B cell (primary cell): ENCODE results near the gene UGT1A6. TPM values are rescaled to one million over a fixed set of nuclear protein-coding genes. Genes with fewer than 3 reads are reported as not detected.

Source experiments
- ATAC-seq: fragments of 200-7000 bp; cut with Tn5 transposase; one replicate; pipeline ENCODE4 v1.10.0; 2021; ENCODE audit warnings: low read depth, mild to moderate bottlenecking, moderate number of reproducible peaks, moderate library complexity
- CTCF ChIA-PET: fragments of 350-600 bp; sonication (Branson Sonifier 250); formaldehyde crosslinking; loops from one replicate; lab custom pipeline; 2021; ENCODE audit warnings: antibody characterized with exemption, inconsistent platforms; lab: Charles Lee
- POLR2A ChIA-PET: fragments of 350-600 bp; sonication (Branson Sonifier 250); formaldehyde crosslinking; loops from one replicate; lab custom pipeline; 2021; ENCODE audit warnings: antibody characterized with exemption; lab: Charles Lee
- DNase-seq: peaks from one replicate; pipeline ENCODE4 v3.0.0; 2013
- H2AFZ ChIP-seq: 2 replicates; pipeline ENCODE4 v1.6.1; 2012; ENCODE audit warnings: mild to moderate bottlenecking, low read depth, low read length; ENCODE audit not compliant: insufficient read depth, poor library complexity, severe bottlenecking
- H3K27ac ChIP-seq, 2 donors: 1 replicate in 1 of 2; 2 replicates in 1 of 2; pipeline ENCODE4 v1.5.1; 2012 to 2013; ENCODE audit warnings: low read length in 2 of 2, mild to moderate bottlenecking in 2 of 2, moderate library complexity in 1 of 2
- H3K27me3 ChIP-seq, 4 experiments: fragments of 200-600 bp in 1 of 4; sonication (generic) in 1 of 4; replicated peaks in 1 of 4; 1 replicate in 2 of 4; 2 replicates in 2 of 4; pipeline versions ENCODE4 v1.6.1 to v1.7.0; 2013 to 2016; ENCODE audit warnings: low read length in 3 of 4, mild to moderate bottlenecking in 2 of 4, mixed read lengths in 1 of 4, moderate library complexity in 1 of 4; ENCODE audit not compliant: insufficient read depth in 4 of 4, control insufficient read depth in 3 of 4; ENCODE audit errors: control extremely low read depth in 1 of 4
- H3K36me3 ChIP-seq, 2 experiments: replicated peaks in 1 of 2; 1 replicate in 1 of 2; 2 replicates in 1 of 2; pipeline versions ENCODE4 v1.6.1 to v1.7.1; 2013; ENCODE audit warnings: low read length in 1 of 2; ENCODE audit not compliant: insufficient read depth in 2 of 2, control insufficient read depth in 1 of 2; ENCODE audit errors: control extremely low read depth in 1 of 2, extremely low read depth in 1 of 2
- H3K4me1 ChIP-seq, 2 donors: fragments of 200-600 bp in 1 of 2; sonication (generic) in 1 of 2; 1 replicate in 1 of 2; 2 replicates in 1 of 2; pipeline versions ENCODE4 v1.5.1 to v1.6.1; 2013 to 2017; ENCODE audit warnings: low read length in 2 of 2; ENCODE audit not compliant: control insufficient read depth in 2 of 2, insufficient read depth in 2 of 2
- H3K4me2 ChIP-seq: replicated peaks from 2 replicates; pipeline ENCODE3; 2012; ENCODE audit warnings: mild to moderate bottlenecking, low read depth, low read length; ENCODE audit not compliant: poor library complexity, severe bottlenecking
- H3K4me3 ChIP-seq, 5 experiments: fragments of 200-600 bp in 1 of 5; sonication (generic) in 1 of 5; 1 replicate in 3 of 5; 2 replicates in 2 of 5; pipeline versions ENCODE4 v1.5.1 to v1.7.0; 2011 to 2016; ENCODE audit warnings: low read length in 4 of 5, mild to moderate bottlenecking in 4 of 5, low read depth in 2 of 5, control low read depth in 1 of 5, moderate library complexity in 1 of 5; ENCODE audit not compliant: insufficient read depth in 1 of 5; ENCODE audit errors: control extremely low read depth in 1 of 5, extremely low read depth in 1 of 5
- H3K79me2 ChIP-seq: fragments of 200-600 bp; sonication (generic); one replicate; pipeline ENCODE4 v1.6.0; 2016; ENCODE audit warnings: low read length; ENCODE audit not compliant: control insufficient read depth, insufficient read depth
- H3K9ac ChIP-seq: fragments of 200-600 bp; sonication (generic); 2 replicates; pipeline ENCODE4 v1.6.1; 2017; ENCODE audit warnings: mild to moderate bottlenecking, low read length, moderate library complexity
- H3K9me3 ChIP-seq, 3 donors: one replicate each; pipeline versions ENCODE4 v1.6.1 to v1.7.1; 2013; ENCODE audit warnings: low read length in 2 of 3; ENCODE audit not compliant: control insufficient read depth in 2 of 3, insufficient read depth in 1 of 3; ENCODE audit errors: control extremely low read depth in 1 of 3
- H4K20me1 ChIP-seq: 2 replicates; pipeline ENCODE4 v1.6.0; 2012; ENCODE audit warnings: mild to moderate bottlenecking, low read length; ENCODE audit not compliant: insufficient read depth, control insufficient read depth, poor library complexity, severe bottlenecking
- H3K27ac Mint-ChIP-seq: one replicate; pipeline ENCODE4 v1.8.0; 2021; ENCODE audit warnings: mixed read lengths
- H3K27me3 Mint-ChIP-seq: one replicate; pipeline ENCODE4 v1.8.0; 2021; ENCODE audit warnings: mixed read lengths
- H3K4me1 Mint-ChIP-seq: one replicate; pipeline ENCODE4 v1.8.0; 2021; ENCODE audit warnings: mixed read lengths
- H3K4me3 Mint-ChIP-seq: one replicate; pipeline ENCODE4 v1.8.0; 2021; ENCODE audit warnings: mixed read lengths
- H3K9me3 Mint-ChIP-seq: one replicate; pipeline ENCODE4 v1.8.0; 2022; ENCODE audit warnings: mixed read lengths; ENCODE audit not compliant: insufficient read depth
- CTCF ChIP-seq: fragments of 200-600 bp; IDR thresholded peaks from one replicate; pipeline ENCODE4 v1.8.0; 2022; ENCODE audit warnings: antibody characterized with exemption, mild to moderate bottlenecking
- EZH2 ChIP-seq: IDR thresholded peaks from 2 replicates; pipeline ENCODE4 v1.6.1; 2012; ENCODE audit warnings: borderline replicate concordance, low read depth, mild to moderate bottlenecking, moderate library complexity, low read length; ENCODE audit not compliant: insufficient read depth, poor library complexity, severe bottlenecking
- WGBS: methylation state at CpG from one replicate; pipeline ENCODE4 v1.1.5; 2013; ENCODE audit warnings: missing lambda C conversion rate; ENCODE audit not compliant: insufficient coverage; 5-methylcytosine and 5-hydroxymethylcytosine counted together
- intact Hi-C: fragments of 100-400 bp; cut with micrococcal nuclease; formaldehyde crosslinking; loops from one replicate; pipeline ENCODE4 v1.10.0; 2022
- polyA plus RNA-seq: library from polyadenylated mRNA; depleted of rRNA; stranded (reverse); fragments of >200 nt; gene quantifications from 2 replicates; pipeline ENCODE4 v1.2.3, GENCODE V29; 2012
- total RNA-seq, 2 donors: library from RNA; stranded (reverse); fragments of 120-200 nt in 1 of 2; gene quantifications; 1 replicate in 1 of 2; 2 replicates in 1 of 2; pipeline versions ENCODE4 v1.2.3 to v1.2.4, GENCODE V29; 2013 to 2022

UGT1A6 gene
- total and polyA plus RNA-seq, 2 donors (not counting 1 experiment from before 2014, with no cell fraction given), result not detected

GRCh38 chr2:233758849-233759248, 66.2 kb downstream of the UGT1A6 start:
- Histone ChIP-seq H3K27me3 (peaks cover 0 to 4% (median 0%) of the 10 kb centered on the region in 4 experiments), H3K4me3 (no peak overlapping the region), H3K4me1 (no peaks in the 10 kb centered on the region), H3K4me2 (no peak overlapping the region), H3K36me3 (no peaks in the 10 kb centered on the region), H3K27ac (no peak overlapping the region), H4K20me1 (no peaks in the 10 kb centered on the region), H3K9me3 (peaks cover 0 to 7% (median 0%) of the 10 kb centered on the region in 3 donors), H3K79me2 (no peaks in the 10 kb centered on the region), H3K9ac (no peak overlapping the region), H2AFZ (no peak overlapping the region)
- DNase-seq, result no peak
- no peak for ATAC-seq
- H3K27ac Mint-ChIP-seq, result no peak overlapping the region
- POLR2A ChIA-PET, result no interaction called here
- H3K27me3 Mint-ChIP-seq, result peaks cover 26% of the 10 kb centered on the region
- TF ChIP-seq EZH2 (no peak), CTCF (no peak)
- no peaks in the 10 kb centered on the region for H3K9me3 Mint-ChIP-seq
- WGBS, result 95% methylated on average over 2 of the region's 2 CpGs
- CTCF ChIA-PET, result no interaction called here
- no peaks in the 10 kb centered on the region for H3K4me1 Mint-ChIP-seq
- no peak overlapping the region for H3K4me3 Mint-ChIP-seq
- intact Hi-C loops, result no loop called here

GRCh38 chr2:233760043-233760442, 67.4 kb downstream of the UGT1A6 start, which contains the start of gene UGT1A1:
UGT1A1 (plus strand) TSS chr2:233760270; CDS start chr2:233760288, 18 bp downstream.
- ATAC-seq (no peak), DNase-seq (no peak)
- Histone ChIP-seq H3K4me3 (no peak within 1 kb of the TSS), H3K9me3 (peaks cover 0 to 3% (median 0%) of the 10 kb centered on the region in 3 donors), H3K9ac (no peak within 1 kb of the TSS), H3K36me3 (no peaks in the 10 kb centered on the region), H4K20me1 (no peaks in the 10 kb centered on the region), H3K27me3 (peaks cover 0 to 4% (median 0%) of the 10 kb centered on the region in 4 experiments), H3K27ac (no peak within 1 kb of the TSS), H3K4me1 (no peaks in the 10 kb centered on the region), H3K79me2 (no peaks in the 10 kb centered on the region), H2AFZ (no peak within 1 kb of the TSS), H3K4me2 (no peak within 1 kb of the TSS)
- TF ChIP-seq CTCF (no peak), EZH2 (no peak)
- 95% methylated on average over 3 of the region's 6 CpGs for WGBS
- ChIA-PET CTCF (no interaction called here), POLR2A (no interaction called here)
- Mint-ChIP-seq H3K27ac (no peak within 1 kb of the TSS), H3K4me3 (no peak within 1 kb of the TSS), H3K27me3 (peaks cover 31% of the 10 kb centered on the region), H3K4me1 (no peaks in the 10 kb centered on the region), H3K9me3 (no peaks in the 10 kb centered on the region)
- intact Hi-C loops, result no loop called here
